ENCODE data around the gene IL37.

DNA sequence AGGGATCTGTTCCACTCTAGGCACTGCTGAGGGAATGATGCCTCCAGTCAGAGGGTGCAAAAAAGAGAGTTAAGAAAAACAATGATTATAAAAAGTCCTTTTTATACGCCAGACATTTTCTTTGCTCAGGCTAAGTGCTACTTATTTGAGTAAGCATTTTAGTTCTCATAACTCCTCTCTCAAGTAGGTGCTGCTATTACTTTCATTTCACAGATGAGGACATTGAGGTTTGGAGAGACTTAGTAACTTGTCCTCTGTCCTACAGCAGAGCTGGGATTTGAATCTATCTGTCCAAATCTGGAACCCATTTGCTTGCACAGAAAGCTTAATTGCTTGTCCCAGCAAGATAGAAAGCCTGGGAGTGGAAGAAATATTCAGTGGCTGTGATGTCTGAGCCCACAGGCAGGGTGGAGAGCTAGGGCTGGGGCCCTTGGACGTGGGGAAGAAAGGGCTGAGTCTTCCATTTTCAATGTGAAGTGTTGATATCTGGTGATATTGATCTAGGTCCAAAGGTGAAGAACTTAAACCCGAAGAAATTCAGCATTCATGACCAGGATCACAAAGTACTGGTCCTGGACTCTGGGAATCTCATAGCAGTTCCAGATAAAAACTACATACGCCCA lies 5.8 kb downstream of the IL37 start:
- TF ChIP-seq, protein P1, sequence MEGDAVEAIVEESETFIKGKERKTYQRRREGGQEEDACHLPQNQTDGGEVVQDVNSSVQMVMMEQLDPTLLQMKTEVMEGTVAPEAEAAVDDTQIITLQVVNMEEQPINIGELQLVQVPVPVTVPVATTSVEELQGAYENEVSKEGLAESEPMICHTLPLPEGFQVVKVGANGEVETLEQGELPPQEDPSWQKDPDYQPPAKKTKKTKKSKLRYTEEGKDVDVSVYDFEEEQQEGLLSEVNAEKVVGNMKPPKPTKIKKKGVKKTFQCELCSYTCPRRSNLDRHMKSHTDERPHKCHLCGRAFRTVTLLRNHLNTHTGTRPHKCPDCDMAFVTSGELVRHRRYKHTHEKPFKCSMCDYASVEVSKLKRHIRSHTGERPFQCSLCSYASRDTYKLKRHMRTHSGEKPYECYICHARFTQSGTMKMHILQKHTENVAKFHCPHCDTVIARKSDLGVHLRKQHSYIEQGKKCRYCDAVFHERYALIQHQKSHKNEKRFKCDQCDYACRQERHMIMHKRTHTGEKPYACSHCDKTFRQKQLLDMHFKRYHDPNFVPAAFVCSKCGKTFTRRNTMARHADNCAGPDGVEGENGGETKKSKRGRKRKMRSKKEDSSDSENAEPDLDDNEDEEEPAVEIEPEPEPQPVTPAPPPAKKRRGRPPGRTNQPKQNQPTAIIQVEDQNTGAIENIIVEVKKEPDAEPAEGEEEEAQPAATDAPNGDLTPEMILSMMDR (conservative IDR thresholded peaks at IDR 0.05) = no peak
- TF ChIP-seq EZH2 (IDR thresholded peaks at IDR 0.05; ENCODE audit: low read depth) = no peak
